Stomach (tissue), 9 donors: ENCODE results near the gene SLK. TPM values are rescaled to one million over a fixed set of nuclear protein-coding genes. Genes with fewer than 3 reads are reported as not detected.

Experiments used
- DNase-seq, 2 donors: peaks; one replicate each; pipeline versions ENCODE4 v3.0.0 to v3.0.0-alpha.2; 2013 to 2019
- H3K27ac ChIP-seq, 5 donors: fragments of 200-600 bp in 4 of 5; sonication (generic) in 4 of 5; one replicate each; pipeline ENCODE4 v1.5.1; 2013 to 2019; ENCODE audit warnings: mild to moderate bottlenecking in 1 of 5, moderate library complexity in 1 of 5
- H3K27me3 ChIP-seq, 3 donors: fragments of 200-600 bp; sonication (generic); one replicate each; pipeline ENCODE4 v1.5.1; 2017 to 2019; ENCODE audit warnings: mixed run types in 1 of 3
- H3K36me3 ChIP-seq, 4 donors: fragments of 200-600 bp; sonication (generic); 1 replicate in 3 of 4; 2 replicates in 1 of 4; pipeline ENCODE4 v1.5.1; 2016 to 2019
- H3K4me1 ChIP-seq, 4 donors: fragments of 200-600 bp; sonication (generic); one replicate each; pipeline ENCODE4 v1.5.1; 2016 to 2019
- H3K4me3 ChIP-seq, 4 donors: fragments of 200-600 bp; sonication (generic) in 3 of 4; one replicate each; pipeline ENCODE4 v1.5.1; 2016 to 2019; ENCODE audit warnings: mild to moderate bottlenecking in 1 of 4
- H3K9me3 ChIP-seq, 4 donors: fragments of 200-600 bp; sonication (generic); one replicate each; pipeline ENCODE4 v1.5.1; 2016 to 2019
- EP300 ChIP-seq: sonication (generic); formaldehyde crosslinking; IDR thresholded peaks from one replicate; pipeline ENCODE4 v1.6.1; 2017; ENCODE audit warnings: antibody characterized with exemption
- POLR2A ChIP-seq, 4 donors: fragments of 450-650 bp; IDR thresholded peaks; one replicate each; pipeline ENCODE4 v1.6.1; 2016; ENCODE audit warnings: antibody characterized with exemption in 4 of 4, control low read depth in 2 of 4, mild to moderate bottlenecking in 1 of 4, moderate library complexity in 1 of 4
- POLR2AphosphoS5 ChIP-seq, 3 donors: sonication (generic); formaldehyde crosslinking; IDR thresholded peaks; one replicate each; pipeline ENCODE4 v1.6.1; 2016; ENCODE audit warnings: antibody characterized with exemption in 3 of 3
- WGBS, 5 donors: extraction: QIAGEN DNeasy Blood & Tissue Kit in 3 of 5; methylation state at CpG; one replicate each; pipeline versions ENCODE4 v1.1.5 to v1.1.7; 2013 to 2018; 5-methylcytosine and 5-hydroxymethylcytosine counted together
- intact Hi-C: fragments of 100-400 bp; cut with DNase I; formaldehyde crosslinking; loops from one replicate; pipeline ENCODE4 v1.15.1; 2023; ENCODE audit warnings: low total_unique reads
- polyA plus RNA-seq, 3 donors: library from polyadenylated mRNA; stranded (reverse); fragments of 200-250 nt; gene quantifications; one replicate each; pipeline ENCODE4 v1.2.3, GENCODE V29; 2013
- total RNA-seq, 5 donors: library from RNA; depleted of rRNA; stranded (reverse); fragments of >200 nt; gene quantifications; one replicate each; pipeline versions ENCODE4 v1.1.0 to v1.2.3, GENCODE V29; 2014 to 2016
- TF ChIP-seq, protein P1 (sequence below), 7 experiments: fragments of 450-650 bp in 4 of 7; fragments of 200-600 bp in 3 of 7; sonication (generic) in 3 of 7; IDR thresholded peaks; one replicate each; pipeline ENCODE4 v1.5.1; 2016 to 2019; ENCODE audit warnings: antibody characterized with exemption in 7 of 7, control low read depth in 2 of 7, mild to moderate bottlenecking in 1 of 7
- donor health status: healthy with polysubstance abuse.
- donor health status: Bipolar disorder and iron deficiency.
- donor health status: healthy.

The SLK gene
- total and polyA plus RNA-seq, 8 donors = 10.1 to 94.5 (median 47.2) TPM

DNA sequence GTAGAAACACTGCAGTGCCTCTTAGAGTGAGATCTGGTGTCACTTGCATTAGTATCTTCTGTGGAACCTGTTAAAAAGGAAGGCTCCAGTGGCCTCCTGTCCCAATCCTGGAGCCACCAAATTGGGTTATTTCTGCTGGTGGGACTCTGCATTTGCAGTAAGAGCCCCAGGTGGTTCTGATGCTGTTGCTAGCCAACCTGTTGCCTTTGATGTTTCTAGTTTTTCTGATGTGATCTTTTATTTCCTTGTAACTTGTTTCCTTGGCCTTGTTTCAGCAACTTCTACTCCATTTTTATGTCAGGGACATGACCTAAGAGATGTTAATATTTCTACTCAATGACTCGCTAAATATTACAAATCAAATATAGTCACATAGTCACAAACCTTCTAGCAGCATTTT is 36.5 kb upstream of the SLK start:
- 92 to 100% (median 93%) methylated on average over 1 of the region's 1 CpG for WGBS, 5 donors
- H3K27ac ChIP-seq = no peak overlapping the region
- H3K9me3 ChIP-seq = no peaks in the 10 kb centered on the region
- DNase-seq = no peak
- no peaks in the 10 kb centered on the region for H3K27me3 ChIP-seq
- H3K4me3 ChIP-seq = no peak overlapping the region
- H3K36me3 ChIP-seq = no peaks in the 10 kb centered on the region
- intact Hi-C loops = no loop called here
- no peak for TF ChIP-seq EP300
- no peak for TF ChIP-seq POLR2AphosphoS5 (IDR thresholded peaks at IDR 0.05)
- TF ChIP-seq POLR2A (IDR thresholded peaks at IDR 0.05) = no peak
- TF ChIP-seq, protein P1, sequence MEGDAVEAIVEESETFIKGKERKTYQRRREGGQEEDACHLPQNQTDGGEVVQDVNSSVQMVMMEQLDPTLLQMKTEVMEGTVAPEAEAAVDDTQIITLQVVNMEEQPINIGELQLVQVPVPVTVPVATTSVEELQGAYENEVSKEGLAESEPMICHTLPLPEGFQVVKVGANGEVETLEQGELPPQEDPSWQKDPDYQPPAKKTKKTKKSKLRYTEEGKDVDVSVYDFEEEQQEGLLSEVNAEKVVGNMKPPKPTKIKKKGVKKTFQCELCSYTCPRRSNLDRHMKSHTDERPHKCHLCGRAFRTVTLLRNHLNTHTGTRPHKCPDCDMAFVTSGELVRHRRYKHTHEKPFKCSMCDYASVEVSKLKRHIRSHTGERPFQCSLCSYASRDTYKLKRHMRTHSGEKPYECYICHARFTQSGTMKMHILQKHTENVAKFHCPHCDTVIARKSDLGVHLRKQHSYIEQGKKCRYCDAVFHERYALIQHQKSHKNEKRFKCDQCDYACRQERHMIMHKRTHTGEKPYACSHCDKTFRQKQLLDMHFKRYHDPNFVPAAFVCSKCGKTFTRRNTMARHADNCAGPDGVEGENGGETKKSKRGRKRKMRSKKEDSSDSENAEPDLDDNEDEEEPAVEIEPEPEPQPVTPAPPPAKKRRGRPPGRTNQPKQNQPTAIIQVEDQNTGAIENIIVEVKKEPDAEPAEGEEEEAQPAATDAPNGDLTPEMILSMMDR (IDR thresholded peaks at IDR 0.05) = no peak
- H3K4me1 ChIP-seq = peaks cover 0 to 22% (median 12%) of the 10 kb centered on the region in 4 donors

GRCh38 chr10:103930881-103931280 is 36.1 kb upstream of the SLK start:
- Histone ChIP-seq H3K4me3 (no peak overlapping the region), H3K4me1 (peaks cover 0 to 22% (median 12%) of the 10 kb centered on the region in 4 donors), H3K27ac (no peak overlapping the region), H3K27me3 (no peaks in the 10 kb centered on the region), H3K9me3 (no peaks in the 10 kb centered on the region), H3K36me3 (no peaks in the 10 kb centered on the region)
- intact Hi-C loops = no loop called here
- TF ChIP-seq POLR2A (IDR thresholded peaks at IDR 0.05) (no peak), POLR2AphosphoS5 (IDR thresholded peaks at IDR 0.05) (no peak), EP300 (no peak)
- TF ChIP-seq, protein P1 (IDR thresholded peaks at IDR 0.05) = no peak
- DNase-seq = no peak
- 92 to 96% (median 95%) methylated on average over 6 of the region's 6 CpGs for WGBS, 5 donors

DNA sequence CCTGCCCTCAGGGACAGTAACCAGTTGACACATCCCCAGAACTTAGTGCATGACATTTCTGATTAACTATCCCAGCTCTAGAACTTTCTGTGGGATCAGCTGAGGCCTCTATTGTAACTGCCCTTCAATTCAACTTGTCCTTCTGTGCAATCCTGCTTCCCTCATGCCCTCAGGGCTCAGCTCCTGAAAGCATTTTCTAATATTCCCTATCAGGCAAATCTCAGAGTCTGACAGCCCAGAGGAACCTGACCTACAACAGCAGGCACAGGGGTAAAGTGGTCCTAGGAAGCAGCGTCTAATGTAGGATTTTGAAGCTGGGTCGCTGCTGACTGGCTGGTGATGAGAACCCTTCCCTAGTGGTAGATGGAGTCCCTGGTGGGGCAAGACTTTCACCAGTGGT is 35.3 kb upstream of the SLK start:
- Histone ChIP-seq H3K9me3 (no peaks in the 10 kb centered on the region), H3K36me3 (no peaks in the 10 kb centered on the region), H3K27me3 (no peaks in the 10 kb centered on the region), H3K27ac (no peak overlapping the region), H3K4me1 (peaks cover 0 to 22% (median 12%) of the 10 kb centered on the region in 4 donors), H3K4me3 (no peak overlapping the region)
- WGBS, 5 donors = 91 to 100% (median 94%) methylated on average over 2 of the region's 2 CpGs
- no peak for DNase-seq
- intact Hi-C loops = no loop called here
- TF ChIP-seq, protein P1 (IDR thresholded peaks at IDR 0.05) = no peak
- TF ChIP-seq POLR2AphosphoS5 (IDR thresholded peaks at IDR 0.05) = no peak
- no peak for TF ChIP-seq POLR2A (IDR thresholded peaks at IDR 0.05)
- no peak for TF ChIP-seq EP300

GRCh38 chr10:103932271-103932670 is 34.7 kb upstream of the SLK start:
- no peaks in the 10 kb centered on the region for H3K9me3 ChIP-seq
- no peaks in the 10 kb centered on the region for H3K27me3 ChIP-seq
- H3K4me3 ChIP-seq = no peak overlapping the region
- peaks cover 0 to 22% (median 12%) of the 10 kb centered on the region in 4 donors for H3K4me1 ChIP-seq
- 91 to 96% (median 93%) methylated on average over 7 of the region's 7 CpGs for WGBS, 5 donors
- intact Hi-C loops = no loop called here
- TF ChIP-seq, protein P1 (IDR thresholded peaks at IDR 0.05) = no peak
- TF ChIP-seq POLR2A (IDR thresholded peaks at IDR 0.05) (no peak), EP300 (no peak), POLR2AphosphoS5 (IDR thresholded peaks at IDR 0.05) (no peak)
- H3K36me3 ChIP-seq = no peaks in the 10 kb centered on the region
- H3K27ac ChIP-seq = no peak overlapping the region
- DNase-seq = no peak
